Esophagus squamous epithelium (tissue), 5 donors: ENCODE results near the gene OSBPL9. TPM values are rescaled to one million over a fixed set of nuclear protein-coding genes. Genes with fewer than 3 reads are reported as not detected.

Source experiments
- DNase-seq: peaks from one replicate; lab custom pipeline; 2025; lab: John Stamatoyannopoulos, UW
- H3K27ac ChIP-seq, 4 donors: fragments of 200-600 bp; sonication (generic); one replicate each; pipeline ENCODE4 v1.5.1; 2016 to 2019; ENCODE audit warnings: mild to moderate bottlenecking in 1 of 4
- H3K27me3 ChIP-seq, 4 donors: fragments of 200-600 bp; sonication (generic); 1 replicate in 3 of 4; 2 replicates in 1 of 4; pipeline versions ENCODE4 v1.5.1 to v1.6.0; 2017 to 2021; ENCODE audit warnings: antibody characterized with exemption in 1 of 4
- H3K36me3 ChIP-seq, 3 donors: fragments of 200-600 bp; sonication (generic); one replicate each; pipeline ENCODE4 v1.5.1; 2016 to 2019
- H3K4me1 ChIP-seq, 3 donors: fragments of 200-600 bp; sonication (generic); one replicate each; pipeline ENCODE4 v1.5.1; 2017 to 2019
- H3K4me3 ChIP-seq, 4 donors: fragments of 200-600 bp; sonication (generic); 1 replicate in 3 of 4; 2 replicates in 1 of 4; pipeline ENCODE4 v1.5.1; 2016 to 2019; ENCODE audit warnings: mild to moderate bottlenecking in 2 of 4, moderate library complexity in 1 of 4
- H3K9me3 ChIP-seq, 3 donors: fragments of 200-600 bp; sonication (generic); one replicate each; pipeline ENCODE4 v1.5.1; 2016 to 2019
- POLR2A ChIP-seq, 4 donors: fragments of 450-650 bp; IDR thresholded peaks; one replicate each; pipeline ENCODE4 v1.6.1; 2017; ENCODE audit warnings: antibody characterized with exemption in 4 of 4, mild to moderate bottlenecking in 4 of 4, moderate library complexity in 3 of 4
- WGBS, 2 donors: methylation state at CpG; one replicate each; pipeline ENCODE4 v1.1.5; 2018; 5-methylcytosine and 5-hydroxymethylcytosine counted together
- intact Hi-C: fragments of 100-400 bp; cut with DNase I; formaldehyde crosslinking; loops from one replicate; pipeline ENCODE4 v1.15.0; 2022
- total RNA-seq, 4 donors: library from RNA; depleted of rRNA; stranded (reverse); fragments of >200 nt; gene quantifications; one replicate each; pipeline ENCODE4 v1.1.0, GENCODE V29; 2016
- TF ChIP-seq, protein P1 (sequence below), 6 experiments: fragments of 450-650 bp in 4 of 6; fragments of 200-600 bp in 2 of 6; sonication (generic) in 2 of 6; IDR thresholded peaks; one replicate each; pipeline ENCODE4 v1.5.1; 2016 to 2019; ENCODE audit warnings: antibody characterized with exemption in 6 of 6, mild to moderate bottlenecking in 4 of 6, moderate library complexity in 4 of 6
- donor health status: DM: yes; HTN: yes; CAD: no.

OSBPL9 gene
- total RNA-seq, 4 donors from 2014 or later = 13.9 to 71.9 (median 37.4) TPM

- TF ChIP-seq, protein P1, sequence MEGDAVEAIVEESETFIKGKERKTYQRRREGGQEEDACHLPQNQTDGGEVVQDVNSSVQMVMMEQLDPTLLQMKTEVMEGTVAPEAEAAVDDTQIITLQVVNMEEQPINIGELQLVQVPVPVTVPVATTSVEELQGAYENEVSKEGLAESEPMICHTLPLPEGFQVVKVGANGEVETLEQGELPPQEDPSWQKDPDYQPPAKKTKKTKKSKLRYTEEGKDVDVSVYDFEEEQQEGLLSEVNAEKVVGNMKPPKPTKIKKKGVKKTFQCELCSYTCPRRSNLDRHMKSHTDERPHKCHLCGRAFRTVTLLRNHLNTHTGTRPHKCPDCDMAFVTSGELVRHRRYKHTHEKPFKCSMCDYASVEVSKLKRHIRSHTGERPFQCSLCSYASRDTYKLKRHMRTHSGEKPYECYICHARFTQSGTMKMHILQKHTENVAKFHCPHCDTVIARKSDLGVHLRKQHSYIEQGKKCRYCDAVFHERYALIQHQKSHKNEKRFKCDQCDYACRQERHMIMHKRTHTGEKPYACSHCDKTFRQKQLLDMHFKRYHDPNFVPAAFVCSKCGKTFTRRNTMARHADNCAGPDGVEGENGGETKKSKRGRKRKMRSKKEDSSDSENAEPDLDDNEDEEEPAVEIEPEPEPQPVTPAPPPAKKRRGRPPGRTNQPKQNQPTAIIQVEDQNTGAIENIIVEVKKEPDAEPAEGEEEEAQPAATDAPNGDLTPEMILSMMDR (IDR thresholded peaks at IDR 0.05) = no peak
- no peak for TF ChIP-seq POLR2A (IDR thresholded peaks at IDR 0.05)
- no peaks in the 10 kb centered on the region for H3K9me3 ChIP-seq
- H3K27ac ChIP-seq = no peak overlapping the region
- DNase-seq = no peak
- H3K4me3 ChIP-seq = no peak overlapping the region
- 86 to 94% methylated on average over 1 of the region's 1 CpG for WGBS, 2 donors
- intact Hi-C loops = no loop called here
- no peaks in the 10 kb centered on the region for H3K27me3 ChIP-seq
- peaks cover 0 to 8% (median 0%) of the 10 kb centered on the region in 3 donors for H3K36me3 ChIP-seq
- peaks cover 0 to 13% (median 0%) of the 10 kb centered on the region in 3 donors for H3K4me1 ChIP-seq
These were observed 56.4 kb downstream of the OSBPL9 start for GRCh38 chr1:51673279-51673678.

DNA sequence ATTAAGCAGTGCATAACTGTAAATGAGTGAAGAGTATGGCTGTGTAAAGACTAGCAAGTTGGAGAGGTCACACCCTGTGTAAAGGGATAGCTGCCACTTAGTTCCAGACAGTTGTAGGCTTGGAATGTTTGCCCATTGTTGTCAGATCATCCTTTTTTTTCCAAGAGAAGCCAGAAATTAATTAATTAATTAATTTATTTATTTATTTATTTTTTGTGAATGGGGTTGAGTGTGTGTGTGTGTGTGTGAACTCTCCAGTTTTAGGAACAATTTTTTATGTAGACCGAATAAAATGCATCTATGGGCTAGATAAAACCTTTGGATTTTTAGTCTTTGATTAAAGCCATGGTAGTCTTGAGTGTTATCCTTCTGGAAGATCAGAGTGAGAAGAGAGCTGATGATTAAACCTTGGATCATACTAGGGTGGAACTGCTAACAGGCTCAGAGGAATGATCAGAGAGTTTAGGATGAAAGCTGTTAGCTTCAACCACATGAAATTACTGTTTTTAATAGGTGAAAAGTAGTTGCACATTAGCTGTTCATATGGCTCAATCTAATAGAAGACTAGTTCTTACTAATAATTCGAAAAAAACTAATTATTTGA is 58.4 kb downstream of the OSBPL9 start:
- intact Hi-C loops = no loop called here
- no peak for DNase-seq
- Histone ChIP-seq H3K4me3 (no peak overlapping the region), H3K27me3 (no peaks in the 10 kb centered on the region), H3K27ac (no peak overlapping the region), H3K4me1 (no peaks in the 10 kb centered on the region), H3K9me3 (no peaks in the 10 kb centered on the region), H3K36me3 (peaks cover 0 to 8% (median 0%) of the 10 kb centered on the region in 3 donors)
- WGBS, 2 donors = 91 to 98% methylated on average over 2 of the region's 2 CpGs
- TF ChIP-seq, protein P1 (IDR thresholded peaks at IDR 0.05) = no peak
- no peak for TF ChIP-seq POLR2A (IDR thresholded peaks at IDR 0.05)

DNA sequence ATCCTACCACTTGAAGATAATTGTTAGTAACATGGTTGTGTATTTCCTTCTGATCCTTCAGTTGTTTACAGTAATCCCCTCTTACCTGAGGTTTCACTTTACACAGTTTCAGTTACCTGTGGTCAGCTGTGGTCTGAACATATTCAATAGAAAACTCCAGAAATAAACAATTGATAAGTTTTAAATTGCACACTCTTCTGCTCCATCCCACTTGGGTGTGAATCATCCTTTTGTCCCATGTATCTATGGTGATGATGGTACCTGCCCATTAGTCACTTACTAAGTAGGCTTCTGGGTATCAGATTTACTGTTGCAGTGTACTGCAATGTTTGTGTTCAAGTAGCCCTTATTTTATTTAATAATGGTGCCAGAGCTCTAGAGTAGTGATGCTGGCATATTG is 62.5 kb downstream of the OSBPL9 start:
- Histone ChIP-seq H3K4me1 (no peaks in the 10 kb centered on the region), H3K36me3 (peaks cover 0 to 3% (median 0%) of the 10 kb centered on the region in 3 donors), H3K27me3 (no peaks in the 10 kb centered on the region), H3K27ac (no peak overlapping the region), H3K9me3 (no peaks in the 10 kb centered on the region), H3K4me3 (no peak overlapping the region)
- no peak for DNase-seq
- intact Hi-C loops = no loop called here
- TF ChIP-seq, protein P1 (IDR thresholded peaks at IDR 0.05) = no peak
- TF ChIP-seq POLR2A (IDR thresholded peaks at IDR 0.05) = no peak

DNA sequence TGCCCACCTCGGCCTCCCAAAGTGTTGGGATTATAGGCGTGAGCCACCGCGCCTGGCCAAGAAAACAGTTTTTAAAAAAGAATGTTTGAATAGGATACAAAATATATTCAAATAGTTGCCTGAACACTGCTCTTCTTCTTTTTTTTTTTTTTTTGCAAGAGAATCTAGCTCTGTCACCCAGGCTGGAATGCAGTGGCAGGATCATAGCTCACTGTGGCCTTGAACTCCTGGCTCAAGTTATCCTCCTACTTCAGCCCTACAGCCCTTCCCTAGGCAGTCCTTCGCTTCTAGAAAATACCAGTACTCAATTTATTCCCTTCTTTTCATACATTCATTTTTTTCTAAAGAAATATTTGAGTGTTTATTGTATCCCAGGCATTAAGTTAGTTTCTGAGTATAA is 67.9 kb downstream of the OSBPL9 start:
- intact Hi-C loops = no loop called here
- 94 to 100% methylated on average over 5 of the region's 5 CpGs for WGBS, 2 donors
- no peak for DNase-seq
- TF ChIP-seq, protein P1 (IDR thresholded peaks at IDR 0.05) = no peak
- TF ChIP-seq POLR2A (IDR thresholded peaks at IDR 0.05) = no peak
- H3K9me3 ChIP-seq = no peaks in the 10 kb centered on the region
- H3K27ac ChIP-seq = no peak overlapping the region
- H3K4me1 ChIP-seq = peaks cover 0 to 5% (median 0%) of the 10 kb centered on the region in 3 donors
- H3K27me3 ChIP-seq = no peaks in the 10 kb centered on the region
- no peak overlapping the region for H3K4me3 ChIP-seq
- H3K36me3 ChIP-seq = no peaks in the 10 kb centered on the region

DNA sequence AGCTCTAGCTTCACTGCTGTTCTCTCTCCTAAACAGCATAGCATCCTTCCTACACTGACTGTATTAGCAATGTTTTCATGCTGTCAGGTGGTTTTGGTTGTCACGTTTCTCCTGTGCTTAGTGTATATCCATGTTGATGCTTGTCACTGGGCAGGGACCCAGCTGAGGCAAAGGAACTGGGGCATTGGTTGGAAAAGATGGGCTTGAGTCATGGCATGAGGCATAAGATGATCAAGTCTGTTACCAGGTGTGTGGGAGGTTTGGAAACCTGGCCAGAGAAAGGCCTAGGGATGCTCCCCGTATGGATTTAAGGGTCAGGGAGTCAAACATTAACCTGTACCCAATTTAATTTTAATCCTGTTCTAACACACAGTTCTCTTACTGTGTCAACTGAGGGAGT is 69.6 kb downstream of the OSBPL9 start:
- Histone ChIP-seq H3K36me3 (no peaks in the 10 kb centered on the region), H3K27me3 (no peaks in the 10 kb centered on the region), H3K4me1 (peaks cover 0 to 16% (median 0%) of the 10 kb centered on the region in 3 donors), H3K27ac (no peak overlapping the region), H3K4me3 (no peak overlapping the region), H3K9me3 (no peaks in the 10 kb centered on the region)
- DNase-seq = no peak
- intact Hi-C loops = no loop called here
- TF ChIP-seq, protein P1 (IDR thresholded peaks at IDR 0.05) = no peak
- TF ChIP-seq POLR2A (IDR thresholded peaks at IDR 0.05) = no peak
- 17 to 18% methylated on average over 1 to 2 of the region's 2 CpGs for WGBS, 2 donors
